Measurements from ENCODE around the gene TMEM139.

TMEM139 gene

DNA sequence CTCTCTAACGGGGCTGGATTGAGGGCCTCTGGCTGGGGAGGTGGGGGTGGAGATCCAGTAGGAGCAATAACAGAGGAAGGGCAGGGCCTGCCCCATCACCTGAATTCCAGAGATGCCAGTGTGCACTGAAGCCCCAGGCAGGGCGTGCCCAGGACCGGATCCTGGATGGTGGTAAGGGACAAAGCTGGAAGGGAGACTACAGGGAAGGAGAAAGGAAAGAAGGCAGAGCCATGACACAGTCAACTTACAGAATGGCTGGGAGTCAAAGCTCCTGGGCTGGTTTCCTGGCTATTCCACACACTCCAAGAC is 666 bp downstream of the TMEM139 start:
- no peaks in the 10 kb centered on the region for H3K9me3 ChIP-seq (ENCODE audit: insufficient read depth, low read length)
- TF ChIP-seq, protein P1, sequence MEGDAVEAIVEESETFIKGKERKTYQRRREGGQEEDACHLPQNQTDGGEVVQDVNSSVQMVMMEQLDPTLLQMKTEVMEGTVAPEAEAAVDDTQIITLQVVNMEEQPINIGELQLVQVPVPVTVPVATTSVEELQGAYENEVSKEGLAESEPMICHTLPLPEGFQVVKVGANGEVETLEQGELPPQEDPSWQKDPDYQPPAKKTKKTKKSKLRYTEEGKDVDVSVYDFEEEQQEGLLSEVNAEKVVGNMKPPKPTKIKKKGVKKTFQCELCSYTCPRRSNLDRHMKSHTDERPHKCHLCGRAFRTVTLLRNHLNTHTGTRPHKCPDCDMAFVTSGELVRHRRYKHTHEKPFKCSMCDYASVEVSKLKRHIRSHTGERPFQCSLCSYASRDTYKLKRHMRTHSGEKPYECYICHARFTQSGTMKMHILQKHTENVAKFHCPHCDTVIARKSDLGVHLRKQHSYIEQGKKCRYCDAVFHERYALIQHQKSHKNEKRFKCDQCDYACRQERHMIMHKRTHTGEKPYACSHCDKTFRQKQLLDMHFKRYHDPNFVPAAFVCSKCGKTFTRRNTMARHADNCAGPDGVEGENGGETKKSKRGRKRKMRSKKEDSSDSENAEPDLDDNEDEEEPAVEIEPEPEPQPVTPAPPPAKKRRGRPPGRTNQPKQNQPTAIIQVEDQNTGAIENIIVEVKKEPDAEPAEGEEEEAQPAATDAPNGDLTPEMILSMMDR (IDR thresholded peaks at IDR 0.05; ENCODE audit: low read depth, low read length) = no peak
- no peak for TF ChIP-seq EZH2phosphoT487 (IDR thresholded peaks at IDR 0.05; ENCODE audit: low read depth)
- H4K20me1 ChIP-seq (ENCODE audit: insufficient read depth, low read length) = no peaks in the 10 kb centered on the region
- no peak overlapping the region for H2AFZ ChIP-seq (ENCODE audit: low read depth, low read length)
- no peak overlapping the region for H3K9ac ChIP-seq (ENCODE audit: low read length)
- H3K4me3 ChIP-seq (ENCODE audit: low read length) = no peak overlapping the region
- H3K36me3 ChIP-seq (replicated peaks; ENCODE audit: low read depth, low read length) = peaks cover 3% of the 10 kb centered on the region
- H3K79me2 ChIP-seq (ENCODE audit: low read length) = peaks cover 21% of the 10 kb centered on the region
- peaks cover 13% of the 10 kb centered on the region for H3K4me1 ChIP-seq (ENCODE audit: low read length)
- no peak overlapping the region for H3K27ac ChIP-seq (ENCODE audit: low read length)
- H3K27me3 ChIP-seq (ENCODE audit: low read depth, low read length) = no peaks in the 10 kb centered on the region
- no peak overlapping the region for H3K4me2 ChIP-seq (ENCODE audit: low read length)

DNA sequence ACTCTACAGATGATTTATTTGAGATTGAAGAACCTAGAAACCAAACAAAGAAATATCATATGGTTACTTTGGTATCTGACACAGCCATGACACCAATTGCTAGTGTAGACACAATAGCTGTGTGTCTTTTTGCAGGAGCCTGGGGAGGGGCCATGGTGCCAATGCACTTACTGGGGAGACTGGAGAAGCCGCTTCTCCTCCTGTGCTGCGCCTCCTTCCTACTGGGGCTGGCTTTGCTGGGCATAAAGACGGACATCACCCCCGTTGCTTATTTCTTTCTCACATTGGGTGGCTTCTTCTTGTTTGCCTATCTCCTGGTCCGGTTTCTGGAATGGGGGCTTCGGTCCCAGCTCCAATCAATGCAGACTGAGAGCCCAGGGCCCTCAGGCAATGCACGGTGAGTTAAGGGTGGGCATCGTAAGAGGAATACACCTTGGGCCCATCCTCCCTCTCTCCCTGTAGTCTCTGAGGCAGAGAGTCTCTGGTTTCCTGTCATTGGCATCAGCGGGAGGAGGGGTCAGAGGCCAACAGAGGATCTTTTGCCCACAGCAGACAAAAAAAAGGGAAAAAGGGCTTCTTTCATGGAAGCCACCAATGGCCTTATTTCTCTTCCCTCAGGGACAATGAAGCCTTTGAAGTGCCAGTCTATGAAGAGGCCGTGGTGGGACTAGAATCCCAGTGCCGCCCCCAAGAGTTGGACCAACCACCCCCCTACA is 1.2 kb downstream of the TMEM139 start:
- H3K36me3 ChIP-seq (replicated peaks; ENCODE audit: low read depth, low read length) = peaks cover 8% of the 10 kb centered on the region

DNA sequence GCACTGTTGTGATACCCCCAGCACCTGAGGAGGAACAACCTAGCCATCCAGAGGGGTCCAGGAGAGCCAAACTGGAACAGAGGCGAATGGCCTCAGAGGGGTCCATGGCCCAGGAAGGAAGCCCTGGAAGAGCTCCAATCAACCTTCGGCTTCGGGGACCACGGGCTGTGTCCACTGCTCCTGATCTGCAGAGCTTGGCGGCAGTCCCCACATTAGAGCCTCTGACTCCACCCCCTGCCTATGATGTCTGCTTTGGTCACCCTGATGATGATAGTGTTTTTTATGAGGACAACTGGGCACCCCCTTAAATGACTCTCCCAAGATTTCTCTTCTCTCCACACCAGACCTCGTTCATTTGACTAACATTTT is 1.7 kb downstream of the TMEM139 start:
- Histone ChIP-seq H2AFZ (ENCODE audit: low read depth, low read length) (no peak overlapping the region), H3K27ac (ENCODE audit: low read length) (no peak overlapping the region), H3K4me2 (ENCODE audit: low read length) (no peak overlapping the region), H3K27me3 (ENCODE audit: low read depth, low read length) (no peaks in the 10 kb centered on the region), H3K36me3 (replicated peaks; ENCODE audit: low read depth, low read length) (peaks cover 14% of the 10 kb centered on the region), H4K20me1 (ENCODE audit: insufficient read depth, low read length) (no peaks in the 10 kb centered on the region), H3K9ac (ENCODE audit: low read length) (no peak overlapping the region), H3K79me2 (ENCODE audit: low read length) (peaks cover 32% of the 10 kb centered on the region), H3K9me3 (ENCODE audit: insufficient read depth, low read length) (no peaks in the 10 kb centered on the region), H3K4me3 (ENCODE audit: low read length) (no peak overlapping the region), H3K4me1 (ENCODE audit: low read length) (peaks cover 13% of the 10 kb centered on the region)
- TF ChIP-seq, protein P1 (IDR thresholded peaks at IDR 0.05; ENCODE audit: low read depth, low read length) = no peak
- no peak for TF ChIP-seq EZH2phosphoT487 (IDR thresholded peaks at IDR 0.05; ENCODE audit: low read depth)

More for the DNA sequence above, 1.2 kb downstream of the TMEM139 start:
- Histone ChIP-seq H3K9me3 (ENCODE audit: insufficient read depth, low read length) (no peaks in the 10 kb centered on the region), H4K20me1 (ENCODE audit: insufficient read depth, low read length) (no peaks in the 10 kb centered on the region), H3K9ac (ENCODE audit: low read length) (no peak overlapping the region), H3K27ac (ENCODE audit: low read length) (no peak overlapping the region), H3K4me3 (ENCODE audit: low read length) (no peak overlapping the region), H3K4me2 (ENCODE audit: low read length) (no peak overlapping the region), H3K4me1 (ENCODE audit: low read length) (peaks cover 13% of the 10 kb centered on the region), H3K27me3 (ENCODE audit: low read depth, low read length) (no peaks in the 10 kb centered on the region), H3K79me2 (ENCODE audit: low read length) (peaks cover 27% of the 10 kb centered on the region), H2AFZ (ENCODE audit: low read depth, low read length) (no peak overlapping the region)
- no peak for TF ChIP-seq EZH2phosphoT487 (IDR thresholded peaks at IDR 0.05; ENCODE audit: low read depth)
- TF ChIP-seq, protein P1 (IDR thresholded peaks at IDR 0.05; ENCODE audit: low read depth, low read length) = no peak

DNA sequence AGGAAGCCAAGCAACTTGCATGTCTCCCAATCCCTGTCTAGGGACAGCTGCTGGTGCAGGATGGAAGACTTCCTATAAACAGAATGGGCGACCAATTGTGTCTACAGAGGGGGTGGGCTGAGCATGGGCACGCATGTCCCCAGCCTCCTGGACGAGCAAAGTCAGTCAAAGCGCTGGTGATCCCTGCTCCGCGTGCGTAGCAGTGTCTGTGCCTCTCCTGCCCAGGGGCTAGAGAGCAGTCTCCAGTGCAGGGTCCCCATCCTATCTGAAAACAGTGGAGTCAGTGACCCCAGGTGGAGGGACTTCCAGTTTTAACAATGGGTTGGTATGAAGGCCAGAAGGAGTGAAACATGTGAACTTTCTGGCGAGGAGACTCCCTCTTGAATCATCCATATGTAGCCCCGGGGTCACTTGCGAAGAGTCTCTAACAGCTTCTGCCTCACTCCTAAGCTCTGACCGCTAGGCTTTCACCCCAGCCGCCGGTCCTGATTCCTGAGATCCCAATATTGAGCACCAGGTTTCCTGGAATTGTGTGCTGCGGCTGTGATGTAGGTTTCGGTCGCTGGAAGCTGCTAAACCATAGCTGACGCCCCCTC is 2.7 kb downstream of the TMEM139 start:
- H3K36me3 ChIP-seq (replicated peaks; ENCODE audit: low read depth, low read length) = peaks cover 20% of the 10 kb centered on the region
- no peaks in the 10 kb centered on the region for H4K20me1 ChIP-seq (ENCODE audit: insufficient read depth, low read length)
- peak overlapping the region; percentile 27 for H3K27ac ChIP-seq (ENCODE audit: low read length)
- H3K79me2 ChIP-seq (ENCODE audit: low read length) = peaks cover 40% of the 10 kb centered on the region
- peak overlapping the region; percentile 99 for H3K4me3 ChIP-seq (ENCODE audit: low read length)
- TF ChIP-seq, protein P1 (IDR thresholded peaks at IDR 0.05; ENCODE audit: low read depth, low read length) = no peak
- TF ChIP-seq EZH2phosphoT487 (IDR thresholded peaks at IDR 0.05; ENCODE audit: low read depth) = no peak
- peak overlapping the region; percentile 93 for H2AFZ ChIP-seq (ENCODE audit: low read depth, low read length)
- H3K27me3 ChIP-seq (ENCODE audit: low read depth, low read length) = no peaks in the 10 kb centered on the region
- H3K4me1 ChIP-seq (ENCODE audit: low read length) = peaks cover 13% of the 10 kb centered on the region
- peak overlapping the region; percentile 46; the same call in 1 of the 2 replicates for H3K9ac ChIP-seq (ENCODE audit: low read length)
- H3K4me2 ChIP-seq (ENCODE audit: low read length) = peak overlapping the region; percentile 81
- no peaks in the 10 kb centered on the region for H3K9me3 ChIP-seq (ENCODE audit: insufficient read depth, low read length)

Data from OCI-LY3 (cell line).